Endothelial cell (in vitro differentiated cells): ENCODE results near the gene TMEM215. TPM values are rescaled to one million over a fixed set of nuclear protein-coding genes. Genes with fewer than 3 reads are reported as not detected.

Experiments used
- DNase-seq: peaks from one replicate; pipeline ENCODE4 v3.0.0; 2021; ENCODE audit warnings: low spot score
- H3K27ac Mint-ChIP-seq: one replicate; pipeline ENCODE4 v1.8.0; 2021; ENCODE audit warnings: mixed read lengths, inconsistent platforms; ENCODE audit not compliant: unreplicated experiment
- H3K27me3 Mint-ChIP-seq: one replicate; pipeline ENCODE4 v1.8.0; 2021; ENCODE audit warnings: mild to moderate bottlenecking, moderate library complexity, mixed read lengths, inconsistent platforms; ENCODE audit not compliant: unreplicated experiment
- H3K36me3 Mint-ChIP-seq: one replicate; pipeline ENCODE4 v1.8.0; 2021; ENCODE audit warnings: mild to moderate bottlenecking, low read depth, mixed read lengths, inconsistent platforms; ENCODE audit not compliant: unreplicated experiment
- H3K4me1 Mint-ChIP-seq: one replicate; pipeline ENCODE4 v1.8.0; 2021; ENCODE audit warnings: mild to moderate bottlenecking, mixed read lengths, inconsistent platforms; ENCODE audit not compliant: unreplicated experiment
- H3K4me3 Mint-ChIP-seq: one replicate; pipeline ENCODE4 v1.8.0; 2021; ENCODE audit warnings: mild to moderate bottlenecking, mixed read lengths, inconsistent platforms; ENCODE audit not compliant: unreplicated experiment
- H3K9me3 Mint-ChIP-seq: one replicate; pipeline ENCODE4 v1.8.0; 2021; ENCODE audit warnings: mixed read lengths, inconsistent platforms; ENCODE audit not compliant: unreplicated experiment
- total RNA-seq: library from RNA; stranded (reverse); fragmentation: NEBNext Ultra II Directional; extraction: Animal tissue kit (Norgen Biotek cat#: 25700); gene quantifications from one replicate; pipeline ENCODE4 v1.2.1, GENCODE V29; 2021; ENCODE audit not compliant: unreplicated experiment
- TF ChIP-seq, protein P1 (sequence below): fragments of 200-600 bp; sonication (generic); IDR thresholded peaks from one replicate; pipeline ENCODE4 v1.5.0; 2021; ENCODE audit warnings: antibody characterized with exemption; ENCODE audit not compliant: unreplicated experiment

Gene TMEM215
- total RNA-seq, 1 donor from 2014 or later, result 0.18 TPM

DNA sequence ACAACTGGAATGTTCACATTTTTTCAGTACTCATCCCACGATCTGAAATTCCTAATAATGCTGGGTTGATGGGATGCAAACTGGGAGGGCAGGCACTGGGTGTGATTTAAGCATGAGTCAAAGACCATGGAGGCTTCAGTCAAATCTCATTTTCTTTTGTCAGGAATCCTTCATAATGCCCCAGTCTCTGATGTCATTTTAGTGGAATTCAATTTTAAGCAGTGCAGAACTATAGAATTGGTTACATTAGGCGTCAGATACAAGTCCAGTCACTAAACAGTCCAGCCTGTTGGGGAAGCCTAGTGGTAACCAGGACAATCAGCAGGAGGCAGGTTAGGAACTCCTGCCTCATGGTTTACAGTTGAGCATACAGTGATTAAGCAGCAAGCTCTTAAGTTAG, 41.0 kb upstream of the TMEM215 start:
- Mint-ChIP-seq H3K4me1 (peaks cover 6% of the 10 kb centered on the region), H3K9me3 (no peaks in the 10 kb centered on the region), H3K27ac (no peak overlapping the region), H3K27me3 (no peaks in the 10 kb centered on the region), H3K4me3 (no peak overlapping the region), H3K36me3 (no peaks in the 10 kb centered on the region)
- TF ChIP-seq, protein P1, sequence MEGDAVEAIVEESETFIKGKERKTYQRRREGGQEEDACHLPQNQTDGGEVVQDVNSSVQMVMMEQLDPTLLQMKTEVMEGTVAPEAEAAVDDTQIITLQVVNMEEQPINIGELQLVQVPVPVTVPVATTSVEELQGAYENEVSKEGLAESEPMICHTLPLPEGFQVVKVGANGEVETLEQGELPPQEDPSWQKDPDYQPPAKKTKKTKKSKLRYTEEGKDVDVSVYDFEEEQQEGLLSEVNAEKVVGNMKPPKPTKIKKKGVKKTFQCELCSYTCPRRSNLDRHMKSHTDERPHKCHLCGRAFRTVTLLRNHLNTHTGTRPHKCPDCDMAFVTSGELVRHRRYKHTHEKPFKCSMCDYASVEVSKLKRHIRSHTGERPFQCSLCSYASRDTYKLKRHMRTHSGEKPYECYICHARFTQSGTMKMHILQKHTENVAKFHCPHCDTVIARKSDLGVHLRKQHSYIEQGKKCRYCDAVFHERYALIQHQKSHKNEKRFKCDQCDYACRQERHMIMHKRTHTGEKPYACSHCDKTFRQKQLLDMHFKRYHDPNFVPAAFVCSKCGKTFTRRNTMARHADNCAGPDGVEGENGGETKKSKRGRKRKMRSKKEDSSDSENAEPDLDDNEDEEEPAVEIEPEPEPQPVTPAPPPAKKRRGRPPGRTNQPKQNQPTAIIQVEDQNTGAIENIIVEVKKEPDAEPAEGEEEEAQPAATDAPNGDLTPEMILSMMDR, result no peak
- no peak for DNase-seq

DNA sequence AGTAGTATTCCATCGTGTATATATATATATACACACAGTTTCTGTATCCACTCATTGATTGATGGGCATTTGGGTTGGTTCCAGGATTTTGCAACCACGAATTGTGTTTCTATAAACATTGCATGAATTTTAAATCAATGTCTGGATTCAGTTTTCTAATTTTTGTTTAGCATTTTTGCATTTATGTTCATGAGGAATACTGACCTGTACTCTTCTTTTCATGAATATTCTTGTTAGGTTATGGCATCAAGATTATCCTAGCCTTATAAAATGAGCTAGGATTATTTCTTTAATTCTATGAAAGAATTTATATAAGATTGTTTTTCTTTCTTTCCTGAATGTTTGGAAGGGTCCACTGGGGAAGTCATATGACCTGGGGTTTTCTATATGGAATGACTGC, 35.3 kb upstream of the TMEM215 start:
- TF ChIP-seq, protein P1, result no peak
- Mint-ChIP-seq H3K27me3 (peaks cover 1% of the 10 kb centered on the region), H3K4me3 (no peak overlapping the region), H3K36me3 (no peaks in the 10 kb centered on the region), H3K27ac (no peak overlapping the region), H3K4me1 (no peaks in the 10 kb centered on the region), H3K9me3 (no peaks in the 10 kb centered on the region)
- DNase-seq, result no peak

DNA sequence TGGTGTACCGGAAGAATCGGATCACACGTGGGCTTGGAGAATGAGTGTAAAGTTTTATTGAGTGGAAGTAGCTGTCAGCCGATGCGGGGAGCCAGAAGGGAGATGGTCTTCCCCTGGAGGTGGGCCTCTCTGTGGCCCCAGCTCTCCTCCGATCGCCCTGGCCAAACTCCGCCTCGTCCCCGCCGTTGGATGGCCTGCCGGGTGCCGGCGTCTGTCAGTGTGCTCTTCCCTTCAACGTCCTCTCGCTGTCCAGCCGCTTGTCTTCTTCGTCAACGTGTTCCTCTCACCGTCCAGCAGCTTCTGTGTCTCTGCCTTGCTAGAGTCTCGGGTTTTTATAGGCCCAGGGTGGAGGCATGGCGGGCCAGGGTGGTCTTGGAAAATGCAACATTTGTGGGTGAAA, 27.6 kb upstream of the TMEM215 start:
- Mint-ChIP-seq H3K27me3 (peaks cover 1% of the 10 kb centered on the region), H3K4me3 (no peak overlapping the region), H3K4me1 (peaks cover 7% of the 10 kb centered on the region), H3K36me3 (no peaks in the 10 kb centered on the region), H3K27ac (no peak overlapping the region), H3K9me3 (no peaks in the 10 kb centered on the region)
- DNase-seq, result no peak
- TF ChIP-seq, protein P1, result no peak

DNA sequence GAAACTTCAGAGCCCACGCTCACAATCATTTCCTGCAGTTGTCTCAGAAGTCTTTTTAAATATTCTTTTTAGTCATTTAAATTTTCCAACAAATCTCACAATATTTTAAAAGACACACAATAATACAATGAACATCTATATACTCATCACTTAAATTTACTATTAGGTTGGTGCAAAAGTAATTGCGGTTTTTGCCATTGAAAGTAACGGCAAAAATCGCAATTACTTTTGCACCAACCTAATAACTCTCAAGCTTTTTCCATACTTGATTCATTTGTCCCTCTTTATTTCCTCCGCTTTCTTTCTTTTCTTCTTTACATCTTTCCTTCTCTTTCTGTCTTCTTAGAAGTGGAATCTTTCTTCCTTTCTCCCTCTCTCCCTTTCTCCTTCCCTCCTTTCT, 19.2 kb upstream of the TMEM215 start:
- peaks cover 7% of the 10 kb centered on the region for H3K4me1 Mint-ChIP-seq
- H3K4me3 Mint-ChIP-seq, result no peak overlapping the region
- TF ChIP-seq, protein P1, result no peak
- H3K36me3 Mint-ChIP-seq, result no peaks in the 10 kb centered on the region
- no peaks in the 10 kb centered on the region for H3K9me3 Mint-ChIP-seq
- H3K27ac Mint-ChIP-seq, result no peak overlapping the region
- no peak for DNase-seq
- H3K27me3 Mint-ChIP-seq, result no peaks in the 10 kb centered on the region

DNA sequence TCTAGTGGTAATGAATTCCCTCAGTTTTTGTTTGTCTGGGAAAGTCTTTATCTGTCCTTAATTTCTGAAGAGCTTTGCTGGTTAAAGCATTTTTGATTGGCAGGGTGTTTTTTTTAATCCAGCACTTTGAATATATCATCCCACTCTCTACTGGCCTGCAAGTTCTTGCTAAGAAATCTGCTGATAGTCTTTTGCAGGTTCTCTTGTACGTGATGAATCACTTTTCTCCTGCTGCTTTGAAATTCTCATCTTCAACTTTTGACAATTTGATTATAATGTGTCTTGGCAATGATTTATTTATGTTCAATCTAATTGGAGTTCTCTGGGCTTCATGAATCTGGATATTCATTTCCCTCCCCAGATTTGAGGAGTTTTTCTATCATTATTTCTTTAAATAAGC, 8.1 kb upstream of the TMEM215 start:
- Mint-ChIP-seq H3K9me3 (no peaks in the 10 kb centered on the region), H3K4me1 (peaks cover 6% of the 10 kb centered on the region), H3K27ac (no peak overlapping the region), H3K4me3 (no peak overlapping the region), H3K36me3 (no peaks in the 10 kb centered on the region), H3K27me3 (no peaks in the 10 kb centered on the region)
- DNase-seq, result no peak
- TF ChIP-seq, protein P1, result no peak
